ENCODE measurements around the gene ATP6V1A. TPM values are rescaled to one million over a fixed set of nuclear protein-coding genes. Genes with fewer than 3 reads are reported as not detected.

The ATP6V1A gene
- total and polyA plus RNA-seq, 2 of the 13 experiments (the other 11 are each of a cell fraction or from before 2014, with no cell fraction given): 23.4 to 95.1 TPM

- no peak for TF ChIP-seq MAZ (IDR thresholded peaks at IDR 0.05; ENCODE audit: borderline replicate concordance, low read depth, low read length)
- peak; percentile 34; the same call in 1 of the 2 replicates for TF ChIP-seq MAZ (CRISPR knock-in tag; IDR thresholded peaks at IDR 0.05; ENCODE audit: low read depth)
- peak; percentile 90 for TF ChIP-seq USF2 (IDR thresholded peaks at IDR 0.05; ENCODE audit: low read depth, low read length)
- TF ChIP-seq USF2 (CRISPR knock-in tag; IDR thresholded peaks at IDR 0.05; ENCODE audit: borderline replicate concordance): peak; percentile 91; the same call in 1 of the 2 replicates
- TF ChIP-seq POGZ (CRISPR knock-in tag; IDR thresholded peaks at IDR 0.05): peak; percentile 38; the same call in 1 of the 2 replicates
- 0 out of 2 replicates have a peak, but pooled peaks have one; percentile 17 for TF ChIP-seq ZSCAN12 (CRISPR knock-in tag; IDR thresholded peaks at IDR 0.05)
- peak; percentile 16; the same call in 1 of the 2 replicates for TF ChIP-seq ZSCAN31 (CRISPR knock-in tag; IDR thresholded peaks at IDR 0.05; ENCODE audit: low read depth)
- no peak for TF ChIP-seq HOMEZ (CRISPR knock-in tag; IDR thresholded peaks at IDR 0.05; ENCODE audit: low read depth)
- TF ChIP-seq ELF1 (CRISPR knock-in tag; IDR thresholded peaks at IDR 0.05): peak; percentile 40
- peak; percentile 75; the same call in 1 of the 2 replicates for TF ChIP-seq YEATS4 (CRISPR knock-in tag; IDR thresholded peaks at IDR 0.05; ENCODE audit: borderline replicate concordance)
- no peak for TF ChIP-seq DBP (CRISPR knock-in tag; IDR thresholded peaks at IDR 0.05; ENCODE audit: not compliant biosample characterization)
- 0 out of 2 replicates have a peak, but pooled peaks have one; percentile 4 for TF ChIP-seq YEATS2 (CRISPR knock-in tag; IDR thresholded peaks at IDR 0.05; ENCODE audit: borderline replicate concordance)
- TF ChIP-seq ZHX2 (IDR thresholded peaks at IDR 0.05; ENCODE audit: low read depth): peak; percentile 74
- TF ChIP-seq ZHX2 (CRISPR knock-in tag; IDR thresholded peaks at IDR 0.05; ENCODE audit: borderline replicate concordance): no peak
- TF ChIP-seq POLR2AphosphoS5 (IDR thresholded peaks at IDR 0.05; ENCODE audit: low read depth, low read length): peak; percentile 66
- peak; percentile 88 for TF ChIP-seq ATF1 (CRISPR knock-in tag; IDR thresholded peaks at IDR 0.05)
- 0 out of 2 replicates have a peak, but pooled peaks have one; percentile 38 for TF ChIP-seq ZNF160 (CRISPR knock-in tag; IDR thresholded peaks at IDR 0.05)
Measured at GRCh38 chr3:113746548-113747282, at the start of gene ATP6V1A (continued).
